Fibroblast of the aortic adventitia (primary cell): Measurements from ENCODE around the gene KSR1. TPM values are rescaled to one million over a fixed set of nuclear protein-coding genes. Genes with fewer than 3 reads are reported as not detected.

Experiments
- DNase-seq: peaks from one replicate; pipeline ENCODE4 v3.0.0-alpha.2; 2010; ENCODE audit warnings: low read depth
- H3K4me3 ChIP-seq: 2 replicates; pipeline ENCODE4 v1.5.1; 2011; ENCODE audit warnings: low read depth, mild to moderate bottlenecking, control low read depth, low read length, moderate library complexity
- total RNA-seq: library from RNA; depleted of rRNA; stranded (reverse); fragments of >200 nt; gene quantifications from 2 replicates; pipeline ENCODE4 v1.2.3, GENCODE V29; 2012; ENCODE audit warnings: low replicate concordance
- TF ChIP-seq, protein P1 (sequence below): IDR thresholded peaks from 2 replicates; pipeline ENCODE4 v1.5.1; 2011; ENCODE audit warnings: mild to moderate bottlenecking, low read length, control low read depth, inconsistent platforms; ENCODE audit not compliant: insufficient read depth

KSR1 gene
- total RNA-seq, 1 donor, result 19.4 TPM

- no peak for DNase-seq
- TF ChIP-seq, protein P1, sequence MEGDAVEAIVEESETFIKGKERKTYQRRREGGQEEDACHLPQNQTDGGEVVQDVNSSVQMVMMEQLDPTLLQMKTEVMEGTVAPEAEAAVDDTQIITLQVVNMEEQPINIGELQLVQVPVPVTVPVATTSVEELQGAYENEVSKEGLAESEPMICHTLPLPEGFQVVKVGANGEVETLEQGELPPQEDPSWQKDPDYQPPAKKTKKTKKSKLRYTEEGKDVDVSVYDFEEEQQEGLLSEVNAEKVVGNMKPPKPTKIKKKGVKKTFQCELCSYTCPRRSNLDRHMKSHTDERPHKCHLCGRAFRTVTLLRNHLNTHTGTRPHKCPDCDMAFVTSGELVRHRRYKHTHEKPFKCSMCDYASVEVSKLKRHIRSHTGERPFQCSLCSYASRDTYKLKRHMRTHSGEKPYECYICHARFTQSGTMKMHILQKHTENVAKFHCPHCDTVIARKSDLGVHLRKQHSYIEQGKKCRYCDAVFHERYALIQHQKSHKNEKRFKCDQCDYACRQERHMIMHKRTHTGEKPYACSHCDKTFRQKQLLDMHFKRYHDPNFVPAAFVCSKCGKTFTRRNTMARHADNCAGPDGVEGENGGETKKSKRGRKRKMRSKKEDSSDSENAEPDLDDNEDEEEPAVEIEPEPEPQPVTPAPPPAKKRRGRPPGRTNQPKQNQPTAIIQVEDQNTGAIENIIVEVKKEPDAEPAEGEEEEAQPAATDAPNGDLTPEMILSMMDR, result no peak
- no peak overlapping the region for H3K4me3 ChIP-seq
Observed at GRCh38 chr17:27608328-27609230, 152.3 kb downstream of the KSR1 start.

DNA sequence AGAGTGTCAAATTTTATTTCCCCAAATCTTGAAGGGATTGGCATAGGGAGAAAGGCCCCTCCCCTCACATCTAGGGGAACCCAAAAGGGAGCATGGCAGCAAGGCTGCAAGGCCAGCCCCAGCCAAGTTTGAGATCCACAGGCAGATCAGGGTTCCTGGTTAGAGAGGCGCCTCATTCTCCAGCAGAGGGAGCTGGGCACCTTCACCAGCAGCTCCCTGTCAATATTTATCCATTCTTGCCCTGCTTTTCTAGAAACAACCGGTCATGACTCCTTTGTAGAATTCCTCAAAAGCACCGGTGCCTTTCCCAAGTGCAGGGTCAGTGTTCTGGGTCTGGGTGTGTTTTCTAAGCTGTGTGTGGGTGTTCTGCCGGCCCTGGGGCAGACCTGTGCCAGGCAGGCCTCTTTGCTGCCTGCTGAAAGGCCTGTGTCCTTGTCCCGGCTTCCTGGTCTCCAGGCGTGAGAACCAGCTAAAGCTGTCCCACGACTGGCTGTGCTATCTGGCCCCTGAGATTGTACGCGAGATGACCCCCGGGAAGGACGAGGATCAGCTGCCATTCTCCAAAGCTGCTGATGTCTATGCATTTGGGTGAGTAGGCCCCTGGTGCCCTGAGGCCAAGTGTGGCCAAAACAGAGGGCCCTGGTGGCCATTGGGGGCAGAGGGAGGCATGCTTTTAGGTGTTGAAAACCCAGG, 153.5 kb downstream of the KSR1 start:
- TF ChIP-seq, protein P1, result peak; percentile 58
- no peak overlapping the region for H3K4me3 ChIP-seq
- DNase-seq, result peak; percentile 46

DNA sequence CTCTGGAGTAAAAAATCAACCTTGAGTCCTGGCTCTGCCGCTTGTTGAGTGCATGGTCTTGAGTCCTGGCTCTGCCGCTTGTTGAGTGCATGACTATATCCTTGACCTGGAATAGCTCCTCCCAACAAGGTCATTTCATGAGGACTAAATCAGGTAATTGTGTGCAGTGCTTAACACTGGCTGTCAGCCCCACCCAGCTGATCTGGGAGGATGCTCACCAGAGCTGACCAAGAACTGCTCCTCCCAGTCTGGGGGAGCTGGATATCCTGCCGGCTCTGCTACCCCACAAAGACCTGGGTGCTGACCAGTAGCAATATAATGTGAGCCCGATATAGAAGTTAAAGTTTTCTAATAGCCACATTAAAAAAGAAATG, 154.0 kb downstream of the KSR1 start:
- DNase-seq, result no peak
- TF ChIP-seq, protein P1, result no peak
- no peak overlapping the region for H3K4me3 ChIP-seq

GRCh38 chr17:27612160-27612770, 156.0 kb downstream of the KSR1 start:
- DNase-seq, result no peak
- no peak overlapping the region for H3K4me3 ChIP-seq
- TF ChIP-seq, protein P1, result no peak

DNA sequence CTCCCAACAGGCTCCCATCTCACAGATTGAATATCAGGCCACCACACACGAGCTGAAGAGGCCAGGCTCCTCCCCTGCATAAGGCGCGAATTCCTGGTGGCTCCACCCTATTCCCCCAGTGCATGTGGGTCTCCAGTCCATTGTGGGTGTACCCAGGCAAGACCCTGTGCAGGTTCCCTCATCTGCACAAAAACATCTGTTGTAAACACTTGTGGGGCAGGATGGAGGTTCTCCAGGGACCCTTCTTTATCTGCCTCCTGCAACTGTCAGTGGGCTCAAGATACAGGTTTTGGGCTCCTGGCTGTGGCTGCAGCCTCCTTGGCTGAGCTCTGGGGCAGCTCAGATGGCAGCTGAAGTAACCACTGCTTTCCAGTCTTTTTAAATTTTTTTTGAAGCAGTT, 157.2 kb downstream of the KSR1 start:
- no peak for DNase-seq
- no peak overlapping the region for H3K4me3 ChIP-seq
- TF ChIP-seq, protein P1, result no peak

GRCh38 chr17:27615121-27615520, 158.9 kb downstream of the KSR1 start:
- no peak for DNase-seq
- TF ChIP-seq, protein P1, result no peak
- H3K4me3 ChIP-seq, result no peak overlapping the region
